H9 (cell line): ENCODE measurements around the gene ADGRB3. TPM values are rescaled to one million over a fixed set of nuclear protein-coding genes. Genes with fewer than 3 reads are reported as not detected.

Experiments
- DNase-seq: peaks from one replicate; pipeline ENCODE4 v3.0.0-alpha.2; 2017
- H2AFZ ChIP-seq: one replicate; pipeline ENCODE4 v1.6.1; 2013; ENCODE audit warnings: mild to moderate bottlenecking, low read length, control low read depth, moderate library complexity
- H2AK5ac ChIP-seq: 2 replicates; pipeline ENCODE4 v1.6.1; 2013; ENCODE audit warnings: low read length, control low read depth, mixed read lengths; ENCODE audit not compliant: insufficient read length
- H2BK120ac ChIP-seq: one replicate; pipeline ENCODE4 v1.6.1; 2013; ENCODE audit warnings: low read depth, mild to moderate bottlenecking, low read length, control low read depth, inconsistent platforms; ENCODE audit not compliant: poor library complexity, severe bottlenecking
- H2BK12ac ChIP-seq: 2 replicates; pipeline ENCODE4 v1.6.1; 2013; ENCODE audit warnings: low read length, control low read depth, mixed read lengths, low read depth; ENCODE audit not compliant: insufficient read length
- H2BK15ac ChIP-seq: 2 replicates; pipeline ENCODE4 v1.6.1; 2013; ENCODE audit warnings: low read depth, low read length, control low read depth
- H2BK20ac ChIP-seq: one replicate; pipeline ENCODE4 v1.6.1; 2013; ENCODE audit warnings: low read depth, mild to moderate bottlenecking, low read length, control low read depth, inconsistent platforms; ENCODE audit not compliant: poor library complexity, severe bottlenecking
- H2BK5ac ChIP-seq: 2 replicates; pipeline ENCODE4 v1.6.1; 2013; ENCODE audit warnings: low read length, control low read depth, mixed read lengths; ENCODE audit not compliant: insufficient read length
- H3K14ac ChIP-seq: 2 replicates; pipeline ENCODE4 v1.6.1; 2013; ENCODE audit warnings: low read length, control low read depth; ENCODE audit not compliant: insufficient read depth
- H3K18ac ChIP-seq: 2 replicates; pipeline ENCODE4 v1.6.1; 2013; ENCODE audit warnings: low read depth, mild to moderate bottlenecking, mixed read lengths, low read length, control low read depth; ENCODE audit not compliant: insufficient read length
- H3K23ac ChIP-seq: 2 replicates; pipeline ENCODE4 v1.6.1; 2013; ENCODE audit warnings: low read length, control low read depth, mixed read lengths, low read depth; ENCODE audit not compliant: insufficient read length
- H3K23me2 ChIP-seq: 2 replicates; pipeline ENCODE4 v1.6.1; 2013; ENCODE audit warnings: low read depth, mild to moderate bottlenecking, mixed read lengths, low read length, control low read depth; ENCODE audit not compliant: insufficient read length, poor library complexity, severe bottlenecking
- H3K27ac ChIP-seq: 2 replicates; pipeline ENCODE4 v1.5.1; 2013; ENCODE audit warnings: low read length, control low read depth, mixed read lengths, low read depth; ENCODE audit not compliant: insufficient read length
- H3K27me3 ChIP-seq: 2 replicates; pipeline ENCODE4 v1.6.1; 2013; ENCODE audit warnings: low read length, control low read depth, inconsistent platforms; ENCODE audit not compliant: insufficient read depth
- H3K4ac ChIP-seq: 2 replicates; pipeline ENCODE4 v1.6.1; 2013; ENCODE audit warnings: low read depth, mild to moderate bottlenecking, control low read depth, inconsistent platforms, low read length, moderate library complexity
- H3K4me1 ChIP-seq: 2 replicates; pipeline ENCODE4 v1.6.1; 2013; ENCODE audit warnings: low read length, control low read depth, inconsistent platforms; ENCODE audit not compliant: insufficient read depth
- H3K4me2 ChIP-seq: 2 replicates; pipeline ENCODE4 v1.6.1; 2013; ENCODE audit warnings: low read length, control low read depth, mixed read lengths; ENCODE audit not compliant: insufficient read length, insufficient read depth
- H3K56ac ChIP-seq: 2 replicates; pipeline ENCODE4 v1.6.1; 2013; ENCODE audit warnings: low read depth, mild to moderate bottlenecking, mixed read lengths, low read length, control low read depth; ENCODE audit not compliant: insufficient read length
- H3K79me1 ChIP-seq: 2 replicates; pipeline ENCODE4 v1.6.1; 2013; ENCODE audit warnings: low read depth, mild to moderate bottlenecking, moderate library complexity, low read length, control low read depth, inconsistent platforms; ENCODE audit not compliant: insufficient read depth, poor library complexity, severe bottlenecking
- H3K79me2 ChIP-seq: 2 replicates; pipeline ENCODE4 v1.6.1; 2013; ENCODE audit warnings: low read length, control low read depth, inconsistent platforms; ENCODE audit not compliant: insufficient read depth
- H3K9ac ChIP-seq: 2 replicates; pipeline ENCODE4 v1.6.1; 2013; ENCODE audit warnings: low read length, control low read depth, mixed read lengths; ENCODE audit not compliant: insufficient read length; ENCODE audit errors: extremely low read depth
- H3K9me3 ChIP-seq: one replicate; pipeline ENCODE4 v1.6.1; 2013; ENCODE audit warnings: low read depth, low read length, inconsistent platforms; ENCODE audit not compliant: control insufficient read depth
- H3T11ph ChIP-seq: one replicate; pipeline ENCODE4 v1.6.1; 2013; ENCODE audit warnings: mild to moderate bottlenecking, low read length, control low read depth, inconsistent platforms
- H4K20me1 ChIP-seq: one replicate; pipeline ENCODE4 v1.6.1; 2013; ENCODE audit not compliant: control insufficient read depth, insufficient read length, insufficient read depth
- H4K5ac ChIP-seq: 2 replicates; pipeline ENCODE4 v1.6.1; 2013; ENCODE audit warnings: low read depth, mild to moderate bottlenecking, mixed read lengths, low read length, control low read depth; ENCODE audit not compliant: insufficient read length
- H4K8ac ChIP-seq: replicated peaks from 2 replicates; pipeline ENCODE4 v1.6.1; 2013; ENCODE audit warnings: low read length, control low read depth, mixed read lengths, low read depth; ENCODE audit not compliant: insufficient read length
- H4K91ac ChIP-seq: 2 replicates; pipeline ENCODE4 v1.6.1; 2013; ENCODE audit warnings: low read depth, mild to moderate bottlenecking, moderate library complexity, mixed read lengths, low read length, control low read depth; ENCODE audit not compliant: insufficient read length
- H3K27ac Mint-ChIP-seq, 3 experiments: 2 replicates in 2 of 3; 3 replicates in 1 of 3; pipeline ENCODE4 v1.8.0; 2020 to 2021; ENCODE audit warnings: mixed read lengths in 3 of 3, mild to moderate bottlenecking in 1 of 3, moderate library complexity in 1 of 3
- H3K27me3 Mint-ChIP-seq: 2 replicates; pipeline ENCODE4 v1.8.0; 2021; ENCODE audit warnings: low read depth, mild to moderate bottlenecking, moderate library complexity, mixed read lengths
- H3K36me3 Mint-ChIP-seq, 3 experiments: 2 replicates in 2 of 3; 3 replicates in 1 of 3; pipeline ENCODE4 v1.8.0; 2020 to 2021; ENCODE audit warnings: low read depth in 3 of 3, mixed read lengths in 3 of 3; ENCODE audit not compliant: insufficient read depth in 1 of 3
- H3K4me1 Mint-ChIP-seq, 2 experiments: 2 replicates each; pipeline ENCODE4 v1.8.0; 2020; ENCODE audit warnings: mixed read lengths in 2 of 2
- H3K4me3 Mint-ChIP-seq, 2 experiments: 2 replicates in 1 of 2; 3 replicates in 1 of 2; pipeline ENCODE4 v1.8.0; 2020 to 2021; ENCODE audit warnings: mild to moderate bottlenecking in 2 of 2, mixed read lengths in 2 of 2, moderate library complexity in 1 of 2
- H3K9me3 Mint-ChIP-seq, 2 experiments: 2 replicates in 1 of 2; 3 replicates in 1 of 2; pipeline ENCODE4 v1.8.0; 2020; ENCODE audit warnings: mild to moderate bottlenecking in 2 of 2, mixed read lengths in 2 of 2, moderate library complexity in 1 of 2
- CTCF ChIP-seq: fragments of 200-600 bp; sonication (generic); conservative IDR thresholded peaks from 3 replicates; pipeline ENCODE4 v1.8.0; 2021; ENCODE audit warnings: antibody characterized with exemption, mild to moderate bottlenecking
- WGBS: extraction: QIAGEN DNeasy Blood & Tissue Kit; methylation state at CpG from one replicate; pipeline ENCODE4 v1.1.7; 2013; ENCODE audit warnings: missing lambda C conversion rate, low lambda C conversion rate, mixed read lengths; ENCODE audit not compliant: insufficient read length; ENCODE audit errors: extremely low coverage; 5-methylcytosine and 5-hydroxymethylcytosine counted together
- total RNA-seq: library from RNA; stranded (reverse); gene quantifications from 2 replicates; pipeline ENCODE4 v1.2.1, GENCODE V29; 2021

Gene ADGRB3
- total RNA-seq, 1 experiment from 2014 or later, result 0.37 TPM

DNA sequence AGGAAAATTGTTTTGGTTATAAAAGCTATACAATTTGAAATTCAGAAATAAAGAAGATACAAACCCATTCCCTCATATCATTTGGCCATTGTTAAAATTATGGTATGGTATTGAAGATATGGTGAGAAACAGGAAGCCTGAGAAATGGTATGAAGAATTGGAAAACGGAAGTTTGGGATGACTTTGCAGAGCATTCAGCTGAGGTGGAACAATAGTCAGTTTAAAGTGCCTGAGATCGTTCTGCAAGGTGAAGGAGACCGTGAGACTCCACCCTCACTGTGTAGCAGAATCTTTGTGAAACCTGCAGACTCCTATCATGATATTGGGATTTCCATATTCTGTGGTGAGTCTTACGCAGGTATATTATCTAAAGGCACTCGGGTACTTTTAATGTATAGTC lies 97.3 kb downstream of the ADGRB3 start:
- Histone ChIP-seq H3K23ac (no peak overlapping the region), H4K8ac (no peak overlapping the region), H2AK5ac (no peak overlapping the region), H2BK15ac (no peak overlapping the region), H3K23me2 (no peaks in the 10 kb centered on the region), H2BK120ac (no peak overlapping the region), H3K56ac (no peak overlapping the region), H3K79me1 (no peaks in the 10 kb centered on the region), H2BK12ac (no peak overlapping the region), H4K91ac (no peak overlapping the region), H3K27ac (no peak overlapping the region), H3K9me3 (no peaks in the 10 kb centered on the region), H3K27me3 (no peaks in the 10 kb centered on the region), H3K18ac (no peak overlapping the region), H2AFZ (no peak overlapping the region), H3T11ph (no peak overlapping the region), H4K5ac (no peak overlapping the region), H3K9ac (no peak overlapping the region), H2BK5ac (no peak overlapping the region), H2BK20ac (no peak overlapping the region), H4K20me1 (no peaks in the 10 kb centered on the region), H3K4me2 (no peak overlapping the region), H3K4ac (no peak overlapping the region), H3K79me2 (no peaks in the 10 kb centered on the region), H3K14ac (no peak overlapping the region), H3K4me1 (no peaks in the 10 kb centered on the region)
- Mint-ChIP-seq H3K4me3 (no peak overlapping the region), H3K36me3 (no peaks in the 10 kb centered on the region), H3K27ac (no peak overlapping the region), H3K27me3 (no peaks in the 10 kb centered on the region), H3K4me1 (no peaks in the 10 kb centered on the region), H3K9me3 (no peaks in the 10 kb centered on the region)
- no CpG with 5 or more reads among the region's 5 CpGs for WGBS
- no peak for DNase-seq
- TF ChIP-seq CTCF, result no peak
